ENCODE results near the gene ZBTB5.

DNA sequence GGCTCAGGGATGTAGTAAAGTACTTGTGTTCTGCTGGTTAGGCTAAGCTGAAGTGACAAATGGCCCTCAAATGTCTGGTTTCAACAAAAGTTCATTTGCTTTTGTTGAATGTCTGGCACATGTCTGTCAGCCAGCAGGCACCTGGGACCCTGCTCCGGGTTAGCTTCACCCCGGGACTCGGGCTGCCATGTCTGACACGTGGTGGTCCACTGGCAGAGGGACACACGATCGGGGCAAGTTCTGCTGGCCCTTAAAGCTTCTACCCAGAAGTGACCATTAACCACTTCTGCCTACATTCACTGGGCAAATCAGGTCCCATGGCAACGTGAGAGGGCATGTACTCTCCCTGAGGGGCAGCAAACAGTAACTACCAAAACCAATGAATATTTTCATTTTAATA is 44.3 kb upstream of the ZBTB5 start:
- no peak for TF ChIP-seq ARNT (IDR thresholded peaks at IDR 0.05)
- TF ChIP-seq FOXA1 (IDR thresholded peaks at IDR 0.05) = no peak
- TF ChIP-seq TARDBP (IDR thresholded peaks at IDR 0.05) = no peak
- TF ChIP-seq SP1 (IDR thresholded peaks at IDR 0.05) = no peak
- no peak for TF ChIP-seq L3MBTL2 (conservative IDR thresholded peaks at IDR 0.05)
- TF ChIP-seq FOXK2 (IDR thresholded peaks at IDR 0.05) = no peak
- no peak for TF ChIP-seq FOXM1 (IDR thresholded peaks at IDR 0.05; ENCODE audit: borderline replicate concordance)
- no peak for TF ChIP-seq ZNF384 (IDR thresholded peaks at IDR 0.05)
- TF ChIP-seq ELF4 (IDR thresholded peaks at IDR 0.05) = no peak
- no peak for TF ChIP-seq NFRKB (IDR thresholded peaks at IDR 0.05)
- TF ChIP-seq CTBP1 (IDR thresholded peaks at IDR 0.05; ENCODE audit: borderline replicate concordance) = no peak
